ENCODE measurements around the gene FAM174C.

Gene FAM174C

GRCh38 chr19:1232652-1233072 lies 42.7 kb upstream of the FAM174C start (continued):
- no peak for TF ChIP-seq ZNF645 (tag by site-specific recombination; IDR thresholded peaks at IDR 0.05)
- no peak for TF ChIP-seq HOXC10 (CRISPR knock-in tag; IDR thresholded peaks at IDR 0.05)
- TF ChIP-seq ATF2 (tag by site-specific recombination; IDR thresholded peaks at IDR 0.05; ENCODE audit: low read depth) = no peak
- no peak for TF ChIP-seq ZNF561 (tag by site-specific recombination; IDR thresholded peaks at IDR 0.05; ENCODE audit: borderline replicate concordance)
- no peak for TF ChIP-seq ZNF704 (tag by site-specific recombination; IDR thresholded peaks at IDR 0.05)
- no peak for TF ChIP-seq ZNF239 (tag by site-specific recombination; IDR thresholded peaks at IDR 0.05)
- TF ChIP-seq ZNF184 (tag by site-specific recombination; IDR thresholded peaks at IDR 0.05) = no peak
- 0 out of 2 replicates have a peak, but pooled peaks have one; percentile 35 for TF ChIP-seq ZBTB8A (tag by site-specific recombination; IDR thresholded peaks at IDR 0.05)
- TF ChIP-seq ZNF10 (tag by site-specific recombination; IDR thresholded peaks at IDR 0.05) = 0 out of 2 replicates have a peak, but pooled peaks have one; percentile 36
- TF ChIP-seq YY1 (tag by site-specific recombination; IDR thresholded peaks at IDR 0.05) = no peak
- no peak for TF ChIP-seq ZNF16 (tag by site-specific recombination; IDR thresholded peaks at IDR 0.05; ENCODE audit: low read depth)
- TF ChIP-seq ZNF280D (tag by site-specific recombination; IDR thresholded peaks at IDR 0.05) = no peak
- no peak for TF ChIP-seq RBAK (tag by site-specific recombination; IDR thresholded peaks at IDR 0.05)
- no peak for TF ChIP-seq ZBTB49 (tag by site-specific recombination; IDR thresholded peaks at IDR 0.05; ENCODE audit: low read depth)
- TF ChIP-seq HIC1 (tag by site-specific recombination; IDR thresholded peaks at IDR 0.05) = no peak; the same call in 1 of the 2 replicates
- no peak for TF ChIP-seq ZNF140 (tag by site-specific recombination; IDR thresholded peaks at IDR 0.05)
- peak; percentile 29; the same call in 1 of the 2 replicates for TF ChIP-seq ZBTB17 (tag by site-specific recombination; IDR thresholded peaks at IDR 0.05)
- TF ChIP-seq ZNF24 (tag by site-specific recombination; IDR thresholded peaks at IDR 0.05) = no peak
- TF ChIP-seq ZNF548 (tag by site-specific recombination; IDR thresholded peaks at IDR 0.05) = no peak
- TF ChIP-seq ZNF768 (tag by site-specific recombination; IDR thresholded peaks at IDR 0.05) = peak; percentile 84; the same call in 1 of the 2 replicates
- no peak; the same call in 1 of the 2 replicates for TF ChIP-seq ZFP69B (tag by site-specific recombination; IDR thresholded peaks at IDR 0.05)
- no peak for TF ChIP-seq EGR2 (tag by site-specific recombination; IDR thresholded peaks at IDR 0.05; ENCODE audit: low read depth)
- TF ChIP-seq ZNF341 (tag by site-specific recombination; IDR thresholded peaks at IDR 0.05; ENCODE audit: low read depth) = 0 out of 2 replicates have a peak, but pooled peaks have one; percentile 9
- no peak for TF ChIP-seq ZEB2 (tag by site-specific recombination; IDR thresholded peaks at IDR 0.05)
- no peak for TF ChIP-seq ZBTB10 (tag by site-specific recombination; IDR thresholded peaks at IDR 0.05)
- TF ChIP-seq ZNF664 (tag by site-specific recombination; IDR thresholded peaks at IDR 0.05) = no peak
- TF ChIP-seq ZNF221 (tag by site-specific recombination; IDR thresholded peaks at IDR 0.05; ENCODE audit: borderline replicate concordance) = no peak
